ENCODE data around the gene SLC34A1.

DNA sequence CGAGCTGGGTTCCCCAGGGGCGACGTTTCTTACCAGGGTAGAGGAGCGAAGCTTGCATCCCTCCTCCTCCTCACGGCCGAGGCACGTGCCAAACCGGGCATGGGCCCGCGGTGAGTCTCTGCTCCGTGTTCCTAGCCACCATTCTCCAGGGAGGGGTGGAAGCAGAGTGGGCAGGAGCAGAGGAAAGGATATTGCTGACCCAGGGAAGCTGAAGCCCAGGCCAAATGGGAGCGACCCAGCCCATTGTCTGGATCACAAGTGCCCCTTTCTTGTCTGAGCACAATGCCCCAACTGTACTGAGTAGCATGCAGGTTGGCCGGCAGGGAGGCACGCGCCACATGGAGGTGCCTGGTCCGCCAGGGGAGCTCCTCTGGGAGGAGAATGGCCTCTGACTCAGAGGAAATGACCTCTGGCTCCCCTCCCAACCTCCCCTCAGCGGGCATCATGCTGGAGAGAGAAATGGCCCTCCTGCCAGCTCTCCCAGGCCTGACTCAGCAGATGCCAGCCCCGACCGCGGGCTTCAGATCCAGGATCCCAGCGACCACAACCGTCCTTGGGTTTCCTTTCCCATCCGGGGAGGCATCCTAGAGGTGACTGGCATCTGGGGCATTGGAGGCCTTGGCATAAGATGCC is 63.5 kb downstream of the SLC34A1 start:
- no peak for TF ChIP-seq POLR2A (IDR thresholded peaks at IDR 0.05)
- TF ChIP-seq, protein P1, sequence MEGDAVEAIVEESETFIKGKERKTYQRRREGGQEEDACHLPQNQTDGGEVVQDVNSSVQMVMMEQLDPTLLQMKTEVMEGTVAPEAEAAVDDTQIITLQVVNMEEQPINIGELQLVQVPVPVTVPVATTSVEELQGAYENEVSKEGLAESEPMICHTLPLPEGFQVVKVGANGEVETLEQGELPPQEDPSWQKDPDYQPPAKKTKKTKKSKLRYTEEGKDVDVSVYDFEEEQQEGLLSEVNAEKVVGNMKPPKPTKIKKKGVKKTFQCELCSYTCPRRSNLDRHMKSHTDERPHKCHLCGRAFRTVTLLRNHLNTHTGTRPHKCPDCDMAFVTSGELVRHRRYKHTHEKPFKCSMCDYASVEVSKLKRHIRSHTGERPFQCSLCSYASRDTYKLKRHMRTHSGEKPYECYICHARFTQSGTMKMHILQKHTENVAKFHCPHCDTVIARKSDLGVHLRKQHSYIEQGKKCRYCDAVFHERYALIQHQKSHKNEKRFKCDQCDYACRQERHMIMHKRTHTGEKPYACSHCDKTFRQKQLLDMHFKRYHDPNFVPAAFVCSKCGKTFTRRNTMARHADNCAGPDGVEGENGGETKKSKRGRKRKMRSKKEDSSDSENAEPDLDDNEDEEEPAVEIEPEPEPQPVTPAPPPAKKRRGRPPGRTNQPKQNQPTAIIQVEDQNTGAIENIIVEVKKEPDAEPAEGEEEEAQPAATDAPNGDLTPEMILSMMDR (IDR thresholded peaks at IDR 0.05), result no peak
- TF ChIP-seq EP300 (IDR thresholded peaks at IDR 0.05), result no peak
- no peak for TF ChIP-seq POLR2AphosphoS5 (IDR thresholded peaks at IDR 0.05)

Data from gastroesophageal sphincter (tissue), 3 donors.